HCT116 (cell line): ENCODE data around the gene NF1. TPM values are rescaled to one million over a fixed set of nuclear protein-coding genes. Genes with fewer than 3 reads are reported as not detected.

Experiments
- ATAC-seq: fragments of 200-7000 bp; cut with Tn5 transposase; 2 replicates; pipeline ENCODE4 v1.9.1; 2020; ENCODE audit warnings: mild to moderate bottlenecking, moderate library complexity
- BruUV-seq: library from RNA; stranded (reverse); fragments of 400-500 nt; replicated peaks from 2 replicates; lab custom pipeline; 2021; lab: Mats Ljungman, UMichigan
- CTCF ChIA-PET: fragments of 300-600 bp; sonication (Branson Sonifier 250); formaldehyde crosslinking; loops from one replicate; lab custom pipeline; 2021; ENCODE audit warnings: antibody characterized with exemption; lab: Charles Lee
- POLR2A ChIA-PET: fragments of 300-600, 350-600 bp; sonication (Branson Sonifier 250); formaldehyde crosslinking; loops from one replicate; lab custom pipeline; 2021; ENCODE audit warnings: antibody characterized with exemption; lab: Charles Lee
- RAD21 ChIA-PET, 2 experiments: fragments of 300-600 bp; sonication (Branson Sonifier 250); formaldehyde crosslinking; loops; one replicate each; lab custom pipeline; 2023; ENCODE audit warnings: low total read pairs in 2 of 2; ENCODE audit not compliant: uncharacterized antibody in 2 of 2, unreplicated experiment in 2 of 2, low non-redundant PET in 1 of 2; lab: Charles Lee
- DNase-seq: peaks from one replicate; pipeline ENCODE4 v3.0.0-alpha.2; 2010; ENCODE audit warnings: low read depth, low spot score
- H2AFZ ChIP-seq: fragments of 200-600 bp; shearing (Covaris generic), sonication (generic); 2 replicates; pipeline ENCODE4 v1.6.1; 2017; ENCODE audit warnings: low read depth, mixed run types, mixed read lengths, antibody characterized with exemption, low read length; ENCODE audit not compliant: poor library complexity, severe bottlenecking
- H3K27ac ChIP-seq: 2 replicates; pipeline ENCODE4 v1.5.1; 2012; ENCODE audit warnings: low read depth, low read length
- H3K27me3 ChIP-seq: fragments of 200-600 bp; sonication (generic); 2 replicates; pipeline ENCODE4 v1.6.1; 2016; ENCODE audit warnings: mixed run types, low read length, mixed read lengths; ENCODE audit not compliant: insufficient read depth
- H3K36me3 ChIP-seq, 2 experiments: fragments of 200-500 bp in 1 of 2; fragments of 200-600 bp in 1 of 2; sonication (Bioruptor generic) in 1 of 2; sonication (generic) in 1 of 2; 2 replicates each; pipeline versions ENCODE4 v1.5.1 to v1.6.1; 2014 to 2016; ENCODE audit warnings: low read length in 2 of 2, inconsistent platforms in 1 of 2, mixed read lengths in 1 of 2, mixed run types in 1 of 2; ENCODE audit not compliant: insufficient read depth in 2 of 2, control insufficient read depth in 1 of 2
- H3K4me1 ChIP-seq, 2 experiments: fragments of 200-600 bp in 1 of 2; sonication (generic) in 1 of 2; 2 replicates each; pipeline versions ENCODE4 v1.5.1 to v1.6.1; 2012 to 2017; ENCODE audit warnings: low read length in 2 of 2, inconsistent platforms in 1 of 2, mild to moderate bottlenecking in 1 of 2, mixed read lengths in 1 of 2, mixed run types in 1 of 2, moderate library complexity in 1 of 2; ENCODE audit not compliant: insufficient read depth in 2 of 2, control insufficient read depth in 1 of 2
- H3K4me2 ChIP-seq: fragments of 200-600 bp; sonication (generic); 2 replicates; pipeline ENCODE4 v1.6.1; 2017; ENCODE audit warnings: mixed run types, low read length, mixed read lengths
- H3K4me3 ChIP-seq, 2 experiments: fragments of 200-600 bp in 1 of 2; sonication (generic) in 1 of 2; replicated peaks in 1 of 2; 2 replicates each; pipeline ENCODE4 v1.5.1; 2011 to 2016; ENCODE audit warnings: low read length in 2 of 2, control low read depth in 1 of 2, low read depth in 1 of 2, mild to moderate bottlenecking in 1 of 2, mixed read lengths in 1 of 2, mixed run types in 1 of 2
- H3K79me2 ChIP-seq: fragments of 200-600 bp; sonication (generic); 2 replicates; pipeline ENCODE4 v1.6.1; 2017; ENCODE audit warnings: mild to moderate bottlenecking, mixed run types, low read length, moderate library complexity, mixed read lengths; ENCODE audit not compliant: insufficient read depth
- H3K9ac ChIP-seq: fragments of 200-600 bp; sonication (generic); 2 replicates; pipeline ENCODE4 v1.6.1; 2016; ENCODE audit warnings: low read length, mixed read lengths
- H3K9me2 ChIP-seq: fragments of 200-600 bp; sonication (generic), shearing (Covaris generic); 2 replicates; pipeline ENCODE4 v1.6.1; 2017; ENCODE audit warnings: mixed run types, mild to moderate bottlenecking, moderate library complexity; ENCODE audit not compliant: insufficient read depth
- H3K9me3 ChIP-seq, 2 experiments: fragments of 200-500 bp in 1 of 2; fragments of 200-600 bp in 1 of 2; sonication (Bioruptor generic) in 1 of 2; sonication (generic) in 1 of 2; 2 replicates each; pipeline ENCODE4 v1.6.1; 2014 to 2017; ENCODE audit warnings: low read length in 2 of 2, mixed read lengths in 2 of 2, inconsistent platforms in 1 of 2, low read depth in 1 of 2, mild to moderate bottlenecking in 1 of 2, mixed run types in 1 of 2, moderate library complexity in 1 of 2; ENCODE audit not compliant: control insufficient read depth in 1 of 2, insufficient read depth in 1 of 2
- H4K20me1 ChIP-seq: fragments of 200-600 bp; sonication (generic), shearing (Covaris generic); 2 replicates; pipeline ENCODE4 v1.6.1; 2017; ENCODE audit warnings: mixed run types, mild to moderate bottlenecking, moderate library complexity; ENCODE audit not compliant: insufficient read depth
- EZH2 ChIP-seq: fragments of 200-600 bp; sonication (generic); IDR thresholded peaks from 2 replicates; pipeline ENCODE4 v1.6.1; 2017; ENCODE audit warnings: antibody characterized with exemption, mixed run types
- RAD21 ChIP-seq: IDR thresholded peaks from 2 replicates; pipeline ENCODE4 v1.6.1; 2012; ENCODE audit warnings: low read depth, mild to moderate bottlenecking
- intact Hi-C: fragments of 100-400 bp; cut with micrococcal nuclease; formaldehyde crosslinking; loops from 2 replicates; pipeline ENCODE4 v1.10.0; 2022
- total RNA-seq: library from RNA; stranded (reverse); gene quantifications from one replicate; pipeline ENCODE4 v1.2.1, GENCODE V29; 2021; ENCODE audit not compliant: unreplicated experiment
- TF ChIP-seq, protein P1 (sequence below), 3 experiments: fragments of 200-600 bp in 1 of 3; sonication (generic) in 1 of 3; IDR thresholded peaks in 2 of 3; conservative IDR thresholded peaks in 1 of 3; 2 replicates each; pipeline ENCODE4 v1.5.1; 2012 to 2017; ENCODE audit warnings: low read depth in 2 of 3, low read length in 2 of 3, antibody characterized with exemption in 1 of 3, borderline replicate concordance in 1 of 3, control low read depth in 1 of 3, mild to moderate bottlenecking in 1 of 3, mixed read lengths in 1 of 3, mixed run types in 1 of 3, moderate library complexity in 1 of 3; ENCODE audit not compliant: insufficient read depth in 1 of 3
- TF ChIP-seq, protein P2 (sequence below): IDR thresholded peaks from 2 replicates; pipeline ENCODE4 v1.6.1; 2012; ENCODE audit warnings: low read depth

NF1 gene
- total RNA-seq, 1 experiment from 2014 or later: 20.8 TPM

DNA sequence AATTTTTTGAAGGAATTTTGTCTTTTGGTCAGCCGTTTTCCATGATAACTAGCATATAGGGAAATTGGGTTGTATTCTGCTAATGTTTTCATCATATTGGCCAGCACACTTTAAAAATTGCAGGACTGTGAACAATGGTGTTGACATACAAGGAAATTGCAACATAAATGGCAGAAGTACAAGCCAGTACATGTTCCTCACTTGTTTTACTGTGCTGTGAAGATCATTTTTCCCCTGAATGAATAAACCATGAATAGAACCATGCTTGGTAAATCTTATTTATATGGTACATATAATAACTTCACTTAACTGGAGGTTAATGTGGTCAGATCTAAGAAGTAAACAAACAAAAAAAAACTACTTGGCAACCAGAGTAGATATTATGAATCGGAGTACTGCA lies 179.5 kb downstream of the NF1 start:
- intact Hi-C loops: no loop called here
- no peaks in the 10 kb centered on the region for H3K79me2 ChIP-seq
- peaks cover 8 to 11% of the 10 kb centered on the region in 2 experiments for H3K4me1 ChIP-seq
- no peak for TF ChIP-seq EZH2
- TF ChIP-seq, protein P1, sequence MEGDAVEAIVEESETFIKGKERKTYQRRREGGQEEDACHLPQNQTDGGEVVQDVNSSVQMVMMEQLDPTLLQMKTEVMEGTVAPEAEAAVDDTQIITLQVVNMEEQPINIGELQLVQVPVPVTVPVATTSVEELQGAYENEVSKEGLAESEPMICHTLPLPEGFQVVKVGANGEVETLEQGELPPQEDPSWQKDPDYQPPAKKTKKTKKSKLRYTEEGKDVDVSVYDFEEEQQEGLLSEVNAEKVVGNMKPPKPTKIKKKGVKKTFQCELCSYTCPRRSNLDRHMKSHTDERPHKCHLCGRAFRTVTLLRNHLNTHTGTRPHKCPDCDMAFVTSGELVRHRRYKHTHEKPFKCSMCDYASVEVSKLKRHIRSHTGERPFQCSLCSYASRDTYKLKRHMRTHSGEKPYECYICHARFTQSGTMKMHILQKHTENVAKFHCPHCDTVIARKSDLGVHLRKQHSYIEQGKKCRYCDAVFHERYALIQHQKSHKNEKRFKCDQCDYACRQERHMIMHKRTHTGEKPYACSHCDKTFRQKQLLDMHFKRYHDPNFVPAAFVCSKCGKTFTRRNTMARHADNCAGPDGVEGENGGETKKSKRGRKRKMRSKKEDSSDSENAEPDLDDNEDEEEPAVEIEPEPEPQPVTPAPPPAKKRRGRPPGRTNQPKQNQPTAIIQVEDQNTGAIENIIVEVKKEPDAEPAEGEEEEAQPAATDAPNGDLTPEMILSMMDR (IDR thresholded peaks at IDR 0.05 in 2 of 3, conservative IDR thresholded peaks at IDR 0.05 in 1 of 3; ENCODE audit: borderline replicate concordance in 1 of 3, insufficient read depth in 1 of 3, low read depth in 2 of 3, low read length in 2 of 3): no peak
- TF ChIP-seq, protein P2, sequence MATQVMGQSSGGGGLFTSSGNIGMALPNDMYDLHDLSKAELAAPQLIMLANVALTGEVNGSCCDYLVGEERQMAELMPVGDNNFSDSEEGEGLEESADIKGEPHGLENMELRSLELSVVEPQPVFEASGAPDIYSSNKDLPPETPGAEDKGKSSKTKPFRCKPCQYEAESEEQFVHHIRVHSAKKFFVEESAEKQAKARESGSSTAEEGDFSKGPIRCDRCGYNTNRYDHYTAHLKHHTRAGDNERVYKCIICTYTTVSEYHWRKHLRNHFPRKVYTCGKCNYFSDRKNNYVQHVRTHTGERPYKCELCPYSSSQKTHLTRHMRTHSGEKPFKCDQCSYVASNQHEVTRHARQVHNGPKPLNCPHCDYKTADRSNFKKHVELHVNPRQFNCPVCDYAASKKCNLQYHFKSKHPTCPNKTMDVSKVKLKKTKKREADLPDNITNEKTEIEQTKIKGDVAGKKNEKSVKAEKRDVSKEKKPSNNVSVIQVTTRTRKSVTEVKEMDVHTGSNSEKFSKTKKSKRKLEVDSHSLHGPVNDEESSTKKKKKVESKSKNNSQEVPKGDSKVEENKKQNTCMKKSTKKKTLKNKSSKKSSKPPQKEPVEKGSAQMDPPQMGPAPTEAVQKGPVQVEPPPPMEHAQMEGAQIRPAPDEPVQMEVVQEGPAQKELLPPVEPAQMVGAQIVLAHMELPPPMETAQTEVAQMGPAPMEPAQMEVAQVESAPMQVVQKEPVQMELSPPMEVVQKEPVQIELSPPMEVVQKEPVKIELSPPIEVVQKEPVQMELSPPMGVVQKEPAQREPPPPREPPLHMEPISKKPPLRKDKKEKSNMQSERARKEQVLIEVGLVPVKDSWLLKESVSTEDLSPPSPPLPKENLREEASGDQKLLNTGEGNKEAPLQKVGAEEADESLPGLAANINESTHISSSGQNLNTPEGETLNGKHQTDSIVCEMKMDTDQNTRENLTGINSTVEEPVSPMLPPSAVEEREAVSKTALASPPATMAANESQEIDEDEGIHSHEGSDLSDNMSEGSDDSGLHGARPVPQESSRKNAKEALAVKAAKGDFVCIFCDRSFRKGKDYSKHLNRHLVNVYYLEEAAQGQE: no peak
- TF ChIP-seq RAD21: no peak
- TF ChIP-seq, all 23 proteins: peak for 0
- Histone ChIP-seq H3K4me3 (no peak overlapping the region), H3K27me3 (no peaks in the 10 kb centered on the region), H3K4me2 (no peak overlapping the region), H3K9me3 (no peaks in the 10 kb centered on the region), H4K20me1 (no peaks in the 10 kb centered on the region), H2AFZ (no peak overlapping the region), H3K9me2 (peaks cover 4% of the 10 kb centered on the region; the same call in 1 of the 2 replicates), H3K36me3 (no peaks in the 10 kb centered on the region), H3K27ac (no peak overlapping the region), H3K9ac (no peak overlapping the region)
- ChIA-PET RAD21 (no interaction called here), CTCF (no interaction called here), POLR2A (no interaction called here)
- DNase-seq (no peak), ATAC-seq (no peak)
- no TSS peak for BruUV-seq
